Fibroblast of lung (primary cell): ENCODE measurements around the gene VAV1. TPM values are rescaled to one million over a fixed set of nuclear protein-coding genes. Genes with fewer than 3 reads are reported as not detected.

Source experiments
- DNase-seq, 2 donors: peaks; one replicate each; pipeline versions ENCODE4 v3.0.0 to v3.0.0-alpha.2; 2010; ENCODE audit warnings: low read depth in 2 of 2
- H2AFZ ChIP-seq: 2 replicates; pipeline ENCODE4 v1.5.1; 2012; ENCODE audit warnings: low read length, control low read depth, inconsistent platforms
- H3K27ac ChIP-seq: 2 replicates; pipeline ENCODE4 v1.5.1; 2011; ENCODE audit warnings: low read length, control low read depth; ENCODE audit not compliant: insufficient read depth
- H3K27me3 ChIP-seq: 2 replicates; pipeline ENCODE4 v1.5.1; 2011; ENCODE audit warnings: mild to moderate bottlenecking, low read length; ENCODE audit not compliant: control insufficient read depth, insufficient read depth
- H3K36me3 ChIP-seq: 2 replicates; pipeline ENCODE4 v1.5.1; 2011; ENCODE audit warnings: low read length; ENCODE audit not compliant: control insufficient read depth, insufficient read depth
- H3K4me1 ChIP-seq: 2 replicates; pipeline ENCODE4 v1.5.1; 2011; ENCODE audit warnings: low read length; ENCODE audit not compliant: control insufficient read depth, insufficient read depth; ENCODE audit errors: extremely low read depth
- H3K4me2 ChIP-seq: 2 replicates; pipeline ENCODE4 v1.5.1; 2011; ENCODE audit warnings: low read length, control low read depth; ENCODE audit not compliant: insufficient read depth; ENCODE audit errors: extremely low read depth
- H3K4me3 ChIP-seq, 4 experiments: fragments of 200-600 bp in 1 of 4; sonication (generic) in 1 of 4; replicated peaks in 1 of 4; 2 replicates each; pipeline ENCODE4 v1.5.1; 2011 to 2016; ENCODE audit warnings: low read length in 4 of 4, low read depth in 3 of 4, mild to moderate bottlenecking in 3 of 4, control low read depth in 2 of 4, inconsistent platforms in 1 of 4, mixed read lengths in 1 of 4; ENCODE audit not compliant: insufficient read depth in 1 of 4; ENCODE audit errors: control extremely low read depth in 1 of 4
- H3K79me2 ChIP-seq: 2 replicates; pipeline ENCODE4 v1.5.1; 2012; ENCODE audit warnings: mild to moderate bottlenecking, low read length, inconsistent platforms; ENCODE audit not compliant: control insufficient read depth, insufficient read depth
- H3K9ac ChIP-seq: 2 replicates; pipeline ENCODE4 v1.5.1; 2011; ENCODE audit warnings: mild to moderate bottlenecking, low read length, control low read depth; ENCODE audit not compliant: insufficient read depth
- H3K9me3 ChIP-seq: 2 replicates; pipeline ENCODE4 v1.5.1; 2012; ENCODE audit warnings: low read depth, low read length; ENCODE audit not compliant: control insufficient read depth, insufficient read depth
- H4K20me1 ChIP-seq: 2 replicates; pipeline ENCODE4 v1.5.1; 2011; ENCODE audit warnings: low read length; ENCODE audit not compliant: control insufficient read depth, insufficient read depth; ENCODE audit errors: extremely low read depth
- EZH2 ChIP-seq: IDR thresholded peaks from 2 replicates; pipeline ENCODE4 v1.5.1; 2012; ENCODE audit warnings: low read length, control low read depth, mild to moderate bottlenecking; ENCODE audit errors: missing control alignments
- polyA plus RNA-seq, 2 donors: library from polyadenylated mRNA; depleted of rRNA in 1 of 2; stranded (reverse) in 1 of 2; unstranded in 1 of 2; fragments of >200 nt; gene quantifications; 2 replicates each; pipeline ENCODE4 v1.2.1, GENCODE V29; 2011 to 2012; ENCODE audit warnings: missing spikeins in 1 of 2
- total RNA-seq: library from RNA; depleted of rRNA; stranded (reverse); fragments of >200 nt; gene quantifications from 2 replicates; pipeline ENCODE4 v1.2.1, GENCODE V29; 2014
- TF ChIP-seq, protein P1 (sequence below), 2 donors: IDR thresholded peaks in 1 of 2; conservative IDR thresholded peaks in 1 of 2; 1 replicate in 1 of 2; 2 replicates in 1 of 2; pipeline ENCODE4 v1.5.1; 2011 to 2012; ENCODE audit warnings: low read length in 2 of 2, control low read depth in 1 of 2, inconsistent platforms in 1 of 2, low read depth in 1 of 2, mild to moderate bottlenecking in 1 of 2

VAV1 gene
- total and polyA plus RNA-seq, 2 donors (not counting 1 experiment from before 2014, with no cell fraction given), result not detected

DNA sequence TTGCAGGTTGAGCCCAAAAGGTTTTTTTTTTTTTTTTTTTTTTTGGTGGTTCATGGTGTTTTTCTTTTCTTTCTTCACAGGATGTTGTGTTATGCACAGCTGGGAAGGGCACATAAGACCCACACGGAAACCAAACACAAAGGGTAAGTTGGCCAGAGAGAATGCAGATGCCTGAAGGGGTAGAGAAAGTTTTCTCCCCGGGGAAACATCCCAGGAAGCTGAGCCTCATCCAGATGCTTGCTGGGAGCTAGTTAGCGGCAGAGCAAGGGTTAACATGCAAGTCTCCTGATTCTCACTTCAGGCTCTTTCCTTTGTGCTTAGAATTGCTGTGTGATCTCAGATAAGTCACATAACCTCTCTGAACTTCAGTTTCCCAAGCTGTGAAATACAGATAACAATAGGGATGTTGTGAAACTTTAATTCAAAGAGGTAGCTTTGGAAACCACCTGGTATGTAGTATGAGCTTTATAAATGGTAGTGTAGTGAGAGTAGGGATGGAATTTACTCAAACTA is 117.9 kb downstream of the VAV1 start:
- Histone ChIP-seq H3K9ac (no peak overlapping the region), H3K4me3 (no peak overlapping the region), H3K36me3 (no peaks in the 10 kb centered on the region), H3K4me2 (no peak overlapping the region), H2AFZ (no peak overlapping the region), H3K9me3 (no peaks in the 10 kb centered on the region), H3K79me2 (no peaks in the 10 kb centered on the region), H4K20me1 (no peaks in the 10 kb centered on the region), H3K27ac (no peak overlapping the region), H3K27me3 (no peaks in the 10 kb centered on the region), H3K4me1 (no peaks in the 10 kb centered on the region)
- no peak for DNase-seq
- TF ChIP-seq, protein P1, sequence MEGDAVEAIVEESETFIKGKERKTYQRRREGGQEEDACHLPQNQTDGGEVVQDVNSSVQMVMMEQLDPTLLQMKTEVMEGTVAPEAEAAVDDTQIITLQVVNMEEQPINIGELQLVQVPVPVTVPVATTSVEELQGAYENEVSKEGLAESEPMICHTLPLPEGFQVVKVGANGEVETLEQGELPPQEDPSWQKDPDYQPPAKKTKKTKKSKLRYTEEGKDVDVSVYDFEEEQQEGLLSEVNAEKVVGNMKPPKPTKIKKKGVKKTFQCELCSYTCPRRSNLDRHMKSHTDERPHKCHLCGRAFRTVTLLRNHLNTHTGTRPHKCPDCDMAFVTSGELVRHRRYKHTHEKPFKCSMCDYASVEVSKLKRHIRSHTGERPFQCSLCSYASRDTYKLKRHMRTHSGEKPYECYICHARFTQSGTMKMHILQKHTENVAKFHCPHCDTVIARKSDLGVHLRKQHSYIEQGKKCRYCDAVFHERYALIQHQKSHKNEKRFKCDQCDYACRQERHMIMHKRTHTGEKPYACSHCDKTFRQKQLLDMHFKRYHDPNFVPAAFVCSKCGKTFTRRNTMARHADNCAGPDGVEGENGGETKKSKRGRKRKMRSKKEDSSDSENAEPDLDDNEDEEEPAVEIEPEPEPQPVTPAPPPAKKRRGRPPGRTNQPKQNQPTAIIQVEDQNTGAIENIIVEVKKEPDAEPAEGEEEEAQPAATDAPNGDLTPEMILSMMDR (conservative IDR thresholded peaks at IDR 0.05 in 1 of 2, IDR thresholded peaks at IDR 0.05 in 1 of 2; ENCODE audit: low read depth in 1 of 2, low read length in 2 of 2), result no peak
- no peak for TF ChIP-seq EZH2

DNA sequence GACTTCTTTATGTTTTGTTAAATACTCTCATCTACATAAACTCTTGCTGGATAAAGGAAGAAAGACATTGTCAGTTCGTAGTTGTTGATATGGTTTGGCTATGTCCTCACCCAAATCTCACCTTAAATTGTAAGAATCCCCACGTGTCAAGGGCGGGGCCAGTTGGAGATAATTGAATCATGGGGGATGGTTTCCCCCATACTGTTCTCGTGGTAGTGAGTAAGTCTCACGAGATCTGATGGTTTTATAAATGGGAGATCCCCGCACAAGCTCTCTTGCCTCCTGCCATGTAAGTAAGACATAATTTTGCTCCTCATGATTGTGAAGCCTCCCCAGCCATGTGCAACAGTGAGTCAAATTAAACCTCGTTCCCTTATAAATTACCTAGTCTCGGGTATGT is 118.4 kb downstream of the VAV1 start:
- Histone ChIP-seq H2AFZ (no peak overlapping the region), H3K9me3 (no peaks in the 10 kb centered on the region), H3K4me2 (no peak overlapping the region), H3K27ac (no peak overlapping the region), H3K27me3 (no peaks in the 10 kb centered on the region), H4K20me1 (no peaks in the 10 kb centered on the region), H3K4me1 (no peaks in the 10 kb centered on the region), H3K4me3 (no peak overlapping the region), H3K36me3 (no peaks in the 10 kb centered on the region), H3K9ac (no peak overlapping the region), H3K79me2 (no peaks in the 10 kb centered on the region)
- DNase-seq, result no peak
- TF ChIP-seq, protein P1 (conservative IDR thresholded peaks at IDR 0.05 in 1 of 2, IDR thresholded peaks at IDR 0.05 in 1 of 2; ENCODE audit: low read depth in 1 of 2, low read length in 2 of 2), result no peak
- no peak for TF ChIP-seq EZH2

DNA sequence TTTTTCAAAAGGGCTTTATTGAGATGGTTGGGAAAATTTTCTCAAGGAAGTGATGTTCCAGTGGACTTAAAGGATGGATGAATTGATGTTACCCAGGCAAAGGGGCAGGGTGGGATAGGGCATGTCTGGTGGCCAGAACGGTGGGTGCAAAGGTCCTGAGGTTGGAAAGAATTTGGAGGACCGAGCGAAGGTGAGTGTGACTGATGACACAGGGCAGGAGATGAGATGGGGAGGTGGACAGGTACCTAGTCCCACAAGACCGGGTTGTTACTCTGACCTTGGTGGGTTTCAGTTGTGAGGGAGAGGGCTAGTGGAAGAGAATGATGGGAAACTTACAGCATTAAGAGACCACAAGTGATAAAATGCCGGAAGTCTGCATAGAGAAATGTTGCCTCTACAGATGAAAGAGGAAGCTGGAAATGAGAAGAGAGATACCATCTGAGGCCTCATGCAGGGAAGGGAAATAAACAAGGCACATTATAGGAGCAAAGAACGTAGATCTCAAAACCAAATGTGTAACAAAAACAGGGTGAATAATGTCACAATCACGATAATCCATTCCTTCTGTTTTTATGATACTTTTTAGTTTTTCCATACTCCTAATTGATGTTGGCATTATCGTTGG is 119.4 kb downstream of the VAV1 start:
- Histone ChIP-seq H3K4me1 (no peaks in the 10 kb centered on the region), H3K9me3 (no peaks in the 10 kb centered on the region), H3K27me3 (no peaks in the 10 kb centered on the region), H3K27ac (no peak overlapping the region), H3K36me3 (no peaks in the 10 kb centered on the region), H2AFZ (no peak overlapping the region), H4K20me1 (no peaks in the 10 kb centered on the region), H3K4me2 (no peak overlapping the region), H3K9ac (no peak overlapping the region), H3K4me3 (no peak overlapping the region), H3K79me2 (no peaks in the 10 kb centered on the region)
- TF ChIP-seq EZH2, result no peak
- TF ChIP-seq, protein P1 (conservative IDR thresholded peaks at IDR 0.05 in 1 of 2, IDR thresholded peaks at IDR 0.05 in 1 of 2; ENCODE audit: low read depth in 1 of 2, low read length in 2 of 2), result no peak
- no peak for DNase-seq
